Panc1 (cell line): ENCODE measurements around the gene GTPBP1.

Source experiments
- POLR2AphosphoS5 ChIP-seq: IDR thresholded peaks from 2 replicates; pipeline ENCODE4 v1.6.1; 2012; ENCODE audit warnings: mild to moderate bottlenecking, low read depth, low read length, moderate library complexity
- TCF7L2 ChIP-seq: IDR thresholded peaks from 2 replicates; pipeline ENCODE4 v1.6.1; 2011; ENCODE audit warnings: mild to moderate bottlenecking, low read depth, low read length, inconsistent platforms
- TF ChIP-seq, protein P1 (sequence below): fragments of 450-650 bp; IDR thresholded peaks from 2 replicates; pipeline ENCODE4 v1.5.1; 2017; ENCODE audit warnings: mild to moderate bottlenecking

GRCh38 chr22:38740116-38740723 is 34.5 kb downstream of the GTPBP1 start:
- TF ChIP-seq, protein P1, sequence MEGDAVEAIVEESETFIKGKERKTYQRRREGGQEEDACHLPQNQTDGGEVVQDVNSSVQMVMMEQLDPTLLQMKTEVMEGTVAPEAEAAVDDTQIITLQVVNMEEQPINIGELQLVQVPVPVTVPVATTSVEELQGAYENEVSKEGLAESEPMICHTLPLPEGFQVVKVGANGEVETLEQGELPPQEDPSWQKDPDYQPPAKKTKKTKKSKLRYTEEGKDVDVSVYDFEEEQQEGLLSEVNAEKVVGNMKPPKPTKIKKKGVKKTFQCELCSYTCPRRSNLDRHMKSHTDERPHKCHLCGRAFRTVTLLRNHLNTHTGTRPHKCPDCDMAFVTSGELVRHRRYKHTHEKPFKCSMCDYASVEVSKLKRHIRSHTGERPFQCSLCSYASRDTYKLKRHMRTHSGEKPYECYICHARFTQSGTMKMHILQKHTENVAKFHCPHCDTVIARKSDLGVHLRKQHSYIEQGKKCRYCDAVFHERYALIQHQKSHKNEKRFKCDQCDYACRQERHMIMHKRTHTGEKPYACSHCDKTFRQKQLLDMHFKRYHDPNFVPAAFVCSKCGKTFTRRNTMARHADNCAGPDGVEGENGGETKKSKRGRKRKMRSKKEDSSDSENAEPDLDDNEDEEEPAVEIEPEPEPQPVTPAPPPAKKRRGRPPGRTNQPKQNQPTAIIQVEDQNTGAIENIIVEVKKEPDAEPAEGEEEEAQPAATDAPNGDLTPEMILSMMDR = no peak
- TF ChIP-seq POLR2AphosphoS5 (no peak), TCF7L2 (no peak)
